Ovary (tissue), 3 donors: ENCODE data around the gene HIBADH.

ENCODE experiments used
- CTCF ChIP-seq, 3 donors: fragments of 450-650 bp in 2 of 3; fragments of 200-600 bp in 1 of 3; IDR thresholded peaks; one replicate each; pipeline versions ENCODE4 v1.5.1 to v1.8.0; 2016 to 2022; ENCODE audit warnings: antibody characterized with exemption in 3 of 3, mild to moderate bottlenecking in 1 of 3
- POLR2A ChIP-seq: fragments of 450-650 bp; IDR thresholded peaks from one replicate; pipeline ENCODE4 v1.6.1; 2017; ENCODE audit warnings: antibody characterized with exemption, mild to moderate bottlenecking, moderate library complexity
- donor health status: DM: no; HTN: no; CAD: no.

- no peak for TF ChIP-seq POLR2A
- no peak for TF ChIP-seq CTCF (IDR thresholded peaks at IDR 0.05)
These were observed 148.8 kb downstream of the HIBADH start for GRCh38 chr7:27513885-27514284.
